ENCODE data around the gene HBP1.

DNA sequence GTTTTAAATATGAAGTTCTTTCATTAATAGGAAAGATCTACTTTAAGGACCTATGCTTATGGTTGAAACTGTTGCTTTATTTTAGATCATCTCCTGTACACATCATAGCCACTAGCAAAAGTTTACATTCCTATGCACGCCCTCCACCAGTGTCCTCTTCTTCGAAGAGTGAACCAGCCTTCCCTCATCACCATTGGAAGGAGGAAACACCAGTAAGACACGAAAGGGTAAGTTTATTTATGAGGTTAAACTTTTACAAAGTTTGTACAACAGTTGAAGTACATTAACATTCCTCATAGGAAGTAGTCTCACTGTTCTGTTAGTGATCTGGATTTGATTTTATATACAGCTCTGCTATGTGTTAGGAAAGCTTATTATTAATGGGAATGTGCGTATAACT, 16.9 kb downstream of the HBP1 start:
- TF ChIP-seq, protein P1, sequence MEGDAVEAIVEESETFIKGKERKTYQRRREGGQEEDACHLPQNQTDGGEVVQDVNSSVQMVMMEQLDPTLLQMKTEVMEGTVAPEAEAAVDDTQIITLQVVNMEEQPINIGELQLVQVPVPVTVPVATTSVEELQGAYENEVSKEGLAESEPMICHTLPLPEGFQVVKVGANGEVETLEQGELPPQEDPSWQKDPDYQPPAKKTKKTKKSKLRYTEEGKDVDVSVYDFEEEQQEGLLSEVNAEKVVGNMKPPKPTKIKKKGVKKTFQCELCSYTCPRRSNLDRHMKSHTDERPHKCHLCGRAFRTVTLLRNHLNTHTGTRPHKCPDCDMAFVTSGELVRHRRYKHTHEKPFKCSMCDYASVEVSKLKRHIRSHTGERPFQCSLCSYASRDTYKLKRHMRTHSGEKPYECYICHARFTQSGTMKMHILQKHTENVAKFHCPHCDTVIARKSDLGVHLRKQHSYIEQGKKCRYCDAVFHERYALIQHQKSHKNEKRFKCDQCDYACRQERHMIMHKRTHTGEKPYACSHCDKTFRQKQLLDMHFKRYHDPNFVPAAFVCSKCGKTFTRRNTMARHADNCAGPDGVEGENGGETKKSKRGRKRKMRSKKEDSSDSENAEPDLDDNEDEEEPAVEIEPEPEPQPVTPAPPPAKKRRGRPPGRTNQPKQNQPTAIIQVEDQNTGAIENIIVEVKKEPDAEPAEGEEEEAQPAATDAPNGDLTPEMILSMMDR (IDR thresholded peaks at IDR 0.05) = no peak
- TF ChIP-seq POLR2A (IDR thresholded peaks at IDR 0.05) = no peak

Measured in heart left ventricle (tissue), 13 donors.